22Rv1 (cell line): Measurements from ENCODE around the gene ZNF608.

ENCODE experiments used
- H3K27ac ChIP-seq: fragments of 450-650 bp; 2 replicates; pipeline ENCODE4 v1.5.1; 2017
- ZFX ChIP-seq: fragments of 450-650 bp; IDR thresholded peaks from 2 replicates; pipeline ENCODE4 v1.6.1; 2017; ENCODE audit warnings: antibody characterized with exemption, borderline replicate concordance
- TF ChIP-seq, protein P1 (sequence below): fragments of 450-650 bp; IDR thresholded peaks from 2 replicates; pipeline ENCODE4 v1.5.1; 2017; ENCODE audit warnings: mild to moderate bottlenecking

Gene ZNF608, protein sequence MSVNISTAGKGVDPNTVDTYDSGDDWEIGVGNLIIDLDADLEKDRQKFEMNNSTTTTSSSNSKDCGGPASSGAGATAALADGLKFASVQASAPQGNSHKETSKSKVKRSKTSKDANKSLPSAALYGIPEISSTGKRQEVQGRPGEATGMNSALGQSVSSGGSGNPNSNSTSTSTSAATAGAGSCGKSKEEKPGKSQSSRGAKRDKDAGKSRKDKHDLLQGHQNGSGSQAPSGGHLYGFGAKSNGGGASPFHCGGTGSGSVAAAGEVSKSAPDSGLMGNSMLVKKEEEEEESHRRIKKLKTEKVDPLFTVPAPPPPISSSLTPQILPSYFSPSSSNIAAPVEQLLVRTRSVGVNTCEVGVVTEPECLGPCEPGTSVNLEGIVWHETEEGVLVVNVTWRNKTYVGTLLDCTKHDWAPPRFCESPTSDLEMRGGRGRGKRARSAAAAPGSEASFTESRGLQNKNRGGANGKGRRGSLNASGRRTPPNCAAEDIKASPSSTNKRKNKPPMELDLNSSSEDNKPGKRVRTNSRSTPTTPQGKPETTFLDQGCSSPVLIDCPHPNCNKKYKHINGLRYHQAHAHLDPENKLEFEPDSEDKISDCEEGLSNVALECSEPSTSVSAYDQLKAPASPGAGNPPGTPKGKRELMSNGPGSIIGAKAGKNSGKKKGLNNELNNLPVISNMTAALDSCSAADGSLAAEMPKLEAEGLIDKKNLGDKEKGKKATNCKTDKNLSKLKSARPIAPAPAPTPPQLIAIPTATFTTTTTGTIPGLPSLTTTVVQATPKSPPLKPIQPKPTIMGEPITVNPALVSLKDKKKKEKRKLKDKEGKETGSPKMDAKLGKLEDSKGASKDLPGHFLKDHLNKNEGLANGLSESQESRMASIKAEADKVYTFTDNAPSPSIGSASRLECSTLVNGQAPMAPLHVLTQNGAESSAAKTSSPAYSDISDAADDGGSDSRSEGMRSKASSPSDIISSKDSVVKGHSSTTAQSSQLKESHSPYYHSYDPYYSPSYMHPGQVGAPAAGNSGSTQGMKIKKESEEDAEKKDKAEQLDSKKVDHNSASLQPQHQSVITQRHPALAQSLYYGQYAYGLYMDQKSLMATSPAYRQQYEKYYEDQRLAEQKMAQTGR (N-terminal part only)

DNA sequence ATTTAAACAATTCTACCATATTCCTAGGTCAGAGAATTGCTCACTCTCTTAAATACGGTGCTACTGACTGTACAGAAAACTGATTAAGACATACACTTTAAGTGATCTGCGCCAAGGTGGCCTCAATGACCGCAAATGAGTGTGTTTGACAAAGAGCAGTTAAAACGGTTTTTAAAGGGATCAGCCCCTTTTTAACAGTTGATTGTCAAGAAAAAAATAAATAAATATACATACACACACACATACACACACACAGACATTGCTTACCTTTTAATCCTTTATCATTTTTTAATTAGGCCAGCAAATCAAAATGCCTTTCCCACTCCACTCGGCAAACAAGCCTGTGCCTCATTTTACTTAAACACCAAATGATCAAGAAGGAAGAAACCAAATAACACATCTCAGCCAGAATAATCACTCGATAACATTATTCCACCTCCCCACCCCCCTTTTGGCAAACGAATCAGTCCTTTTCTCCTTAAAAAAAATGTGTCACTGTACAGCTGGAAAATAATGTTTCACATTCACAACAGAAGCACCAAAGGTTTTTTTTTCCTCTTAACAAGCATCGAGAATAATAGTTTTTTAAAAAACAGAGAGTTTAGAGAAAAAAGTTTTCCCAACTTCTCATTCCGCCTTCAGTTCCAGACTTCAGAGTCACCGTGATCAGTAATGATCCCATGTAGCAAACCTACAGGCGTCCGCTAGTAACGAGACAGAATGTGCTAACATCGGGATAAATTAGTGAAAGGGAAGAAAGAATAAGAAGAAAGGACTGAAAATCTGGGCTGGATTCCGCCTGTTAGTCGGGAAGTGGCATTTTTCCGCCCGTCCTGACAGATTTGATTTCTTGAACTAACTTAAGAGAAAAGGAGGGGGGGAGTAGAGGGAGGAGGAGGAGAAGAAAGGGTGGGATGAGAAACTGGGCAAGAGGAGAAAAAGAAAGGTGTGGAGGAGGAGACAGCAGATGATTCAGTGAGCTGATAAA lies at the start of gene ZNF608:
Gene ZNF608 (minus strand): TSS at position 712 of the 988 bp plus-strand sequence. CDS start 1,650 bp downstream, outside the sequence.
- H3K27ac ChIP-seq: peak within 1 kb of the TSS; percentile 97
- no peak for TF ChIP-seq ZFX
- TF ChIP-seq, protein P1, sequence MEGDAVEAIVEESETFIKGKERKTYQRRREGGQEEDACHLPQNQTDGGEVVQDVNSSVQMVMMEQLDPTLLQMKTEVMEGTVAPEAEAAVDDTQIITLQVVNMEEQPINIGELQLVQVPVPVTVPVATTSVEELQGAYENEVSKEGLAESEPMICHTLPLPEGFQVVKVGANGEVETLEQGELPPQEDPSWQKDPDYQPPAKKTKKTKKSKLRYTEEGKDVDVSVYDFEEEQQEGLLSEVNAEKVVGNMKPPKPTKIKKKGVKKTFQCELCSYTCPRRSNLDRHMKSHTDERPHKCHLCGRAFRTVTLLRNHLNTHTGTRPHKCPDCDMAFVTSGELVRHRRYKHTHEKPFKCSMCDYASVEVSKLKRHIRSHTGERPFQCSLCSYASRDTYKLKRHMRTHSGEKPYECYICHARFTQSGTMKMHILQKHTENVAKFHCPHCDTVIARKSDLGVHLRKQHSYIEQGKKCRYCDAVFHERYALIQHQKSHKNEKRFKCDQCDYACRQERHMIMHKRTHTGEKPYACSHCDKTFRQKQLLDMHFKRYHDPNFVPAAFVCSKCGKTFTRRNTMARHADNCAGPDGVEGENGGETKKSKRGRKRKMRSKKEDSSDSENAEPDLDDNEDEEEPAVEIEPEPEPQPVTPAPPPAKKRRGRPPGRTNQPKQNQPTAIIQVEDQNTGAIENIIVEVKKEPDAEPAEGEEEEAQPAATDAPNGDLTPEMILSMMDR: no peak

DNA sequence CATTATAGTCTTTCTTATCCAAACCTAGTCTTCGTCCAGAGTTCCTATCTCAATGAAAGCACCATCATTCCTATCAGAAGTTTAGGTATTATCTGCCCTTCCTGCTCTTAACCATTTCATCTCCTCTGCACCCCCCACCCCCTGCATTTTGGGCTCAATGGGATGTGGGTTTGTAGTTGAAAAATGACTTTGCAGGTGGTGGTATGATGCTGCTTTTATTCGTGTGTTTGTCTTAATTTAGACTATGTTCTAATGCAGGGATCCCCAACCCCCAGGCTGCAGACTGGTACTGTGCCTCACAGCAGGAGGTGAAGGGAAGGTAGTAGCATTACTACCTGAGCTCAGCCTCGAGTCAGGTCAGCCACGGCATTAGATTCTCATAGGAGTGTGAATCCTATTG lies 49.4 kb upstream of the ZNF608 start:
- no peak for TF ChIP-seq ZFX
- TF ChIP-seq, protein P1: no peak
- H3K27ac ChIP-seq: no peak overlapping the region

DNA sequence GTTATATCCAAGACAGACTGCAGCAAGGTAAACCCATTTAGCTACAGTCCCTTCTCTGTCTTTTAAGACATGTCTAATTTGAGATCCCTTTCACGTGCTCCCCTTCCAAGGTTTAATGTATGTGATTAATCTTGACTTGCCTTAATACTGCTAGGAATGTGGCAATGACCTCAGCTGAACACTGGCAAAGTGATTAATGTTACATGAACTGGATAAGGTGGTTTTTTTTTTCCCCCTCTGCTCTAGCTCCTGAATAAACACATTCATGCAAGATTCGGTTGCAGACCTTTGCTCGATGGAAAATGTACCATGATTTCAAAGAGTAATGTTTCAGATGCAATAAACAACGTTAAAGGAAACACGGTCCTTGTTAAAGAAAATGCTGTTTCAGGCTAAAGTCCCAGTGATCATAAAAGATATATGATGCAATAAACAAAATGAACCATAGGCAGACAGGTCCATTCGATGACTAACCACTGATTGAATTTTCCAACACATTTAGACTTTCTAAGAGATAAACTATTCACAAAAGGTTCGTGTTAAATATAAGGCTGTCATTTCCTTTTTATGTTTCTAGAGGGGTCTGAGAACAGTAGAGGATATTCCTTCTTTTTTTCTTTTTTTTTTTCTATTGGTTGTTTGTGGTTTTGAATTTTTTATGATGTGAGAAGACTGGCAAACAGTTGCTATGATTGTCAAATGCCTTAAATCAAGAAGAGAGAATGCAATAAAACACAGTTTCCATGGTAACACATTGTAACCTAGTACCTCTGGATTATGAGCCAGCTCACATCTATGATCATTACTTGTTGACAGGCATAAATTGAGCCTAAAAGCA lies 44.7 kb upstream of the ZNF608 start:
- TF ChIP-seq, protein P1: no peak
- TF ChIP-seq ZFX: no peak
- H3K27ac ChIP-seq: no peak overlapping the region; the same call in 1 of the 2 replicates

DNA sequence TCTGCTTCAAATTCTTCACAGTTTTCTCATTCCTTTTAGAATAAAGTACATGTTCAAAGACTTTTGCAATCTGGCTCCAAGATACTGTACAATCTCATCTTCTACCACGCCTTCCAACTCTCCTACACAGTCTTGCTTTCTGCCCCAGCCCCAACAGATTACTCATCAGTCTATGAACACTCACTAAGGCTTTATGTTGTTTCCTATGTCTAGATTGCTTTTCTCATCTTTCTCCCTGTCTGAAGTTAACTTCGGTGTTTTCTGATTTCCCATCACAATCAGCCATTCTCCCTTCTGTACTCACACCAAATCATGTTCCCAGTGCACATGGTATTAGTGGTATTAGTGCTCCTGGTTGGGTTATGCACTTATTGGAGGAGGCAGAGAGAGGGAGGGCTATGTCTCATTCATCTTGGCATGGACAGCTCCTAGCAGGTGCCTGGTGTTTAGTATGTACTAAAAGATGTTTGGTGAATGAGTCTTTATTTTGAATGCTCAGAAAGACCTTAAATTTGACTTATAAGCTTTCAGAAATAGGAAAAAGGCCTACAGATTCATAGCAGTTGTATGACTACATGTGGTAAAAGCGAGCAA lies 44.0 kb upstream of the ZNF608 start:
- no peak overlapping the region; the same call in 1 of the 2 replicates for H3K27ac ChIP-seq
- TF ChIP-seq, protein P1: no peak
- no peak for TF ChIP-seq ZFX

DNA sequence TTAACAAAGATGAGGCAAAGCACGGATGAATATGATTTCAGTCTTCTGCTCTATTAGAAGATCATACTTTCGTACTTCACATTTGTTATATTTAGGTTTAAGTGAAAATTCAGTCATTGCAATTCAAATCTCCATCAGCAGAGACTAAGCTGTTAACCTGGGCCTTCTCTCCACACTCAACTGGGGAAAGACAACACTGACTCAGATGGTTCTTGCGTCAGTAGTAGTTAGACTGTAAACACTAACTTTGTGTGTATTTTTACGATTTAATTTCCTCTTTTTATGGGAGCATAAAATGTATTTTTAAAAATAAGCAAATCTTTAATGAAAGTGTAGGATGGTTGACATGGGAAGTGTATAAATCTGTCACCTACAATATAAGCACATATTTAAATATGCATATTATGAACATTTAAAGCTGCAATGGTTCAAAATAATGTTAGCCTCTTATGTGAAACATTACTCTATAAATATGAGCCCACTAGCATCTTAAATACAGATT lies 42.7 kb upstream of the ZNF608 start:
- TF ChIP-seq, protein P1: no peak
- TF ChIP-seq ZFX: no peak

More for the DNA sequence above, 42.7 kb upstream of the ZNF608 start:
- H3K27ac ChIP-seq: no peak overlapping the region
